ENCODE data around the gene GRM8.
A peak's percentile ranks its signal among the peaks of the same experiment; 100 is the strongest.

The GRM8 gene

DNA sequence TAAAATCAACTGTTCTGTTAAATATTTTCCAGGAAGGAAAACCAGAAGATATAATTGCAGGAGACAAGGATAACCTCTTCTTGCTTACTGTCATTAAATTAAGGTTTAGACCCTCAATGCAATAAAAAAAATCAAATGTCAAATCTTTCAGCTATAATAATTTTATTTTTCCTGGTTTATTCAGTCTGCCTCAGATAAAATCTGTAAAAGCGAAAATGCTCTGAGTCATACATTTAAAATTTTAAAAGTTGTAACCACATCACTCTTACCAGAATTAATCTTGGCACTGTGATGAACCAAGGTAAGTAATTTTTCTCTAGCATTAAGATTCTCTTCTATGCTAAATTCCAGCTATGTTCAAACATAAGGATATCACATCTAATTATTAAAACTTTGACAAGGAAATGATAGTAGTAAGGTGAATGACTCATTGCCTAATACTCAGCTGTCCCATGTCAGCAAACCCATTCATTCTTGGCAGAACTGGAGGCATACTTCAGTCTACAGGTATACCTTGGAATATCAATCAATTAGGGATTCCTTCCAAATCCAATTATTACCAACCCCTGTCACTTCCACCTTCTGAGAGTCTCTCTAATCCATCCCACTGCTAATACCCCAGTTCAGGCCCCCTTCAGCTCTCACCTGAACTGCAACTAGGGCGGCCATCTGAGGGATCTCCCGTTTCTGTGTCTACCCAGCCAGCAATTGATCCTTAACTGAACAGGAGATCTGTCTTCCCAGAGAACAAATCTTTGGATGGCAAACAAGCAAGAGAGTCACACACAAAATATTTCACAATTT lies 434.1 kb downstream of the GRM8 start:
- FAIRE-seq, result no peak
- DNase-seq (ENCODE audit: insufficient read length), result no peak
- TF ChIP-seq TAF1 (IDR thresholded peaks at IDR 0.05; ENCODE audit: borderline replicate concordance, low read depth, low read length) (no peak), POLR2AphosphoS5 (IDR thresholded peaks at IDR 0.05; ENCODE audit: low read depth, low read length) (no peak), POLR2A (IDR thresholded peaks at IDR 0.05; ENCODE audit: low read depth, low read length) (no peak)

GRCh38 chr7:126809188-126809587 lies 443.6 kb downstream of the GRM8 start:
- TF ChIP-seq POLR2AphosphoS5 (IDR thresholded peaks at IDR 0.05; ENCODE audit: low read depth, low read length) (no peak), TAF1 (IDR thresholded peaks at IDR 0.05; ENCODE audit: borderline replicate concordance, low read depth, low read length) (no peak), POLR2A (IDR thresholded peaks at IDR 0.05; ENCODE audit: low read depth, low read length) (no peak)
- FAIRE-seq, result no peak

DNA sequence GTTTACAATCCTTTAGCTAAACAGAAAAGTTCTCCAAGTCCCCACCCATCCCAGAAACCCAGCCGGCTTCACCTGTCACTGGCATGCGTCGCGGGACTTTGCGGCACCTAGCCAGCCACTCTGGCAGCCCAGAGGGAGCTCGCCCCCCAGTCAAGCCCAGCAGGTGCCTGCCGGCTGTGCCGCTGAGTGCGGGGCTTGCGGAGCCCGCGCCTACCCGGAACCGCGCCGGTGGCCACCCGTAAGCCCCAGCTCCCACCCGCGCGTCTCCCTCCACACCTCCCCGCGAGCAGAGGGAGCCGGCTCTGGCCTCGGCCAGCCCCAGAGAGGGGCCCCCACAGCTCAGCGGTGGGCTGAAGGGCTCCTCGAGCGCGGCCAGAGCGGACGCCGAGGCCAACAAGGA lies 446.1 kb downstream of the GRM8 start:
- DNase-seq (ENCODE audit: insufficient read length) (no peak), FAIRE-seq (no peak)
- TF ChIP-seq POLR2A (IDR thresholded peaks at IDR 0.05; ENCODE audit: low read depth, low read length), result no peak
- no peak for TF ChIP-seq TAF1 (IDR thresholded peaks at IDR 0.05; ENCODE audit: borderline replicate concordance, low read depth, low read length)
- no peak for TF ChIP-seq POLR2AphosphoS5 (IDR thresholded peaks at IDR 0.05; ENCODE audit: low read depth, low read length)

More at GRCh38 chr7:126809188-126809587, 443.6 kb downstream of the GRM8 start:
- no peak for DNase-seq (ENCODE audit: insufficient read length)

DNA sequence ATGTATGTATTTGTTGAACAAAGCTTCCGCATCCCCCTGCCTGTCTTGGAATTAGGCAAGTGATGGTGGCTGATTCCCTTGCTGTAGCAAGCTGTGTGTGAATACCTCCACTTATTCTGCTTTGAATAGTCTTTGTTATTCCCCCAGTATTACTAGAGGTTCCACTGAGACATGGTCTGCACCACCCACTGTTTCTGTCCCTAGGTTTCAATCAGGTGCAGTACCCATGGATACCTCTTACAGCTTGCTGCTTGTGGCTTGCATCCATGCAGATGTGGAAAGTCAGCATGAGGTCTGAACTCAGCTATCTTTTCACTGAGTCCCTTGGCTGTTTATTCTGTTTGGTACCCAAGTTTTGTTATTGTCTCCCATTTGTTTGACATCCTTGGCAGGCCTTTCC lies 447.4 kb downstream of the GRM8 start:
- TF ChIP-seq TAF1 (IDR thresholded peaks at IDR 0.05; ENCODE audit: borderline replicate concordance, low read depth, low read length) (no peak), POLR2AphosphoS5 (IDR thresholded peaks at IDR 0.05; ENCODE audit: low read depth, low read length) (no peak), POLR2A (IDR thresholded peaks at IDR 0.05; ENCODE audit: low read depth, low read length) (no peak)
- no peak for DNase-seq (ENCODE audit: insufficient read length)
- FAIRE-seq, result no peak

GRCh38 chr7:126804604-126805003 lies 448.1 kb downstream of the GRM8 start:
- DNase-seq (ENCODE audit: insufficient read length) (no peak), FAIRE-seq (no peak)
- TF ChIP-seq POLR2A (IDR thresholded peaks at IDR 0.05; ENCODE audit: low read depth, low read length) (no peak), POLR2AphosphoS5 (IDR thresholded peaks at IDR 0.05; ENCODE audit: low read depth, low read length) (no peak), TAF1 (IDR thresholded peaks at IDR 0.05; ENCODE audit: borderline replicate concordance, low read depth, low read length) (no peak)

DNA sequence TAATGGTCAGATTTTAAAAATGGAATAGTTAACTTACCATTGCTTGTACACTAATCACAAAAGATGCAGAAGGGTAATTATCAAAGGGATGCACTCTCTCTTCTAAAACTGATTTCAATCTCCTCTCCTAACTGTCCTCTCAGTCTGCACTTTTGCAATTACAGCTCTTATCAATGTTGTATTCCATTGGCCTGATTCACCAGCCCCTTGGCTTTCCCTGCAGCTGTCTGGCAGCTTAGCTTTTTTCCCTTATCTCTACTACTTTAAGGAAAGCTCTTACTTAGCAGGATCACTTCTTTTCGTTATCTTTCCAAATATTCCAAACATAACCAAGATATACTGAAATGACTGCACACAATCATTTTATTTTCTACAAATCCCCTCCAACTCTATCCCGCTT lies 448.8 kb downstream of the GRM8 start:
- DNase-seq (ENCODE audit: insufficient read length) (no peak), FAIRE-seq (no peak)
- no peak for TF ChIP-seq TAF1 (IDR thresholded peaks at IDR 0.05; ENCODE audit: borderline replicate concordance, low read depth, low read length)
- no peak for TF ChIP-seq POLR2AphosphoS5 (IDR thresholded peaks at IDR 0.05; ENCODE audit: low read depth, low read length)
- TF ChIP-seq POLR2A (IDR thresholded peaks at IDR 0.05; ENCODE audit: low read depth, low read length), result no peak

DNA sequence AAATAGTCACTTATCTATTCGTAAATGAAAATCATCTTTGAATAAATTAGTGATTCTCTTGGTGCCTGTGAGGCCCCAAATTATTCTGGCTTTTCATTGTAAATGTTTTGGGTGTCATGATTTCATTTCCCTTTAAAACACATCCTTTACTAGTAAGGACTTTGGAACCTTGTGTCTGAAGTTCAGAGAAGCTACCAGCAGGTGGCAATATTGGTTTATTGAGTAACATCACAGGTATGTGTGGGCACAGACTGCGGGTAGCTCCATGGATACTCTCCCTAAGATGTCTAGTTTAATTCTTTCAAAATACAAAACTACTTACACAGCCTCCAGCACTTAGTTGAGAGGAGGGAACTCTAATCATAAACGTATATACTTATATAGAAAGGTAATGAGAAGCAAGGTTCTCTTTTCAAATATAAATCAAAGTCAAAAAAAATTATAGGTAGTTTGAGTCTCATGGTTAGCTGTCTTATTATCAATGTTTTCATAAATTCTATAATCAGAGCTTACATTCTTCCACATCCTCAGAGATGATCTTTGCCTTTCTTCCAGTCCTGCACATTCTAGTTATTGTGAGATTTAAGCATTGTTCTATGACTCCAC lies 449.6 kb downstream of the GRM8 start:
- DNase-seq (ENCODE audit: insufficient read length) (peak; percentile 25), FAIRE-seq (peak; percentile 83)
- TF ChIP-seq POLR2A (IDR thresholded peaks at IDR 0.05; ENCODE audit: low read depth, low read length) (no peak), TAF1 (IDR thresholded peaks at IDR 0.05; ENCODE audit: borderline replicate concordance, low read depth, low read length) (no peak)

DNA sequence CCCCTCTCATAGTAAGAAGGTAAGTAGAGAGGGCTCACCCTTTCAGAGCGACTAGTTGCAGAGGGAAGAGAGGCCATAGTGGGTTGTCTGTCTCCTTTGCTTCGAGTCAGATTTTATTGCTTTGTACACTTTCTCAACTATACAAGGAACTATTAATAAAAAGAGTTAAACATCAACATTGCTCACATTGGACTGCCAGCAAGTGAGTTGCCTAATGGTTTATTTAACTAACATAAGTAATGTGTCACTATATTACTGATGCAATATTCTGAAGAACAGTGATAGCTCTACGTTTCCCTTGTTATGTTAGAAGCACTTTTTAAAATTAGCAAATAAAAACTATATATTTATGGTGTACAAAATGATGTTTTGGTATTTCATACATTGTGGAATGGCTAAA lies 451.0 kb downstream of the GRM8 start:
- TF ChIP-seq POLR2A (IDR thresholded peaks at IDR 0.05; ENCODE audit: low read depth, low read length), result no peak
- no peak for TF ChIP-seq TAF1 (IDR thresholded peaks at IDR 0.05; ENCODE audit: borderline replicate concordance, low read depth, low read length)
- TF ChIP-seq POLR2AphosphoS5 (IDR thresholded peaks at IDR 0.05; ENCODE audit: low read depth, low read length), result no peak
- DNase-seq (ENCODE audit: insufficient read length) (no peak), FAIRE-seq (no peak)

- TF ChIP-seq POLR2AphosphoS5 (IDR thresholded peaks at IDR 0.05; ENCODE audit: low read depth, low read length) (no peak), POLR2A (IDR thresholded peaks at IDR 0.05; ENCODE audit: low read depth, low read length) (no peak), TAF1 (IDR thresholded peaks at IDR 0.05; ENCODE audit: borderline replicate concordance, low read depth, low read length) (no peak)
- no peak for FAIRE-seq
Observed at GRCh38 chr7:126799541-126799940, 453.2 kb downstream of the GRM8 start.

GRCh38 chr7:126792521-126792920 lies 460.2 kb downstream of the GRM8 start:
- TF ChIP-seq POLR2A (IDR thresholded peaks at IDR 0.05; ENCODE audit: low read depth, low read length), result no peak
- no peak for TF ChIP-seq POLR2AphosphoS5 (IDR thresholded peaks at IDR 0.05; ENCODE audit: low read depth, low read length)
- no peak for TF ChIP-seq TAF1 (IDR thresholded peaks at IDR 0.05; ENCODE audit: borderline replicate concordance, low read depth, low read length)
- DNase-seq (ENCODE audit: insufficient read length) (no peak), FAIRE-seq (no peak)

More at GRCh38 chr7:126799541-126799940, 453.2 kb downstream of the GRM8 start:
- no peak for DNase-seq (ENCODE audit: insufficient read length)

- TF ChIP-seq POLR2AphosphoS5 (IDR thresholded peaks at IDR 0.05; ENCODE audit: low read depth, low read length) (no peak), POLR2A (IDR thresholded peaks at IDR 0.05; ENCODE audit: low read depth, low read length) (no peak), TAF1 (IDR thresholded peaks at IDR 0.05; ENCODE audit: borderline replicate concordance, low read depth, low read length) (no peak)
- FAIRE-seq (no peak), DNase-seq (ENCODE audit: insufficient read length) (no peak)
Observed at GRCh38 chr7:126791306-126791705, 461.4 kb downstream of the GRM8 start.

- no peak for TF ChIP-seq TAF1 (IDR thresholded peaks at IDR 0.05; ENCODE audit: borderline replicate concordance, low read depth, low read length)
- no peak for TF ChIP-seq POLR2A (IDR thresholded peaks at IDR 0.05; ENCODE audit: low read depth, low read length)
- TF ChIP-seq POLR2AphosphoS5 (IDR thresholded peaks at IDR 0.05; ENCODE audit: low read depth, low read length), result no peak
- no peak for FAIRE-seq
- no peak for DNase-seq (ENCODE audit: insufficient read length)
Observed at GRCh38 chr7:126790763-126791162, 462.0 kb downstream of the GRM8 start.

All from GM12892 (cell line).